RWPE2 (cell line): Measurements from ENCODE around the gene USP48.

Source experiments
- ATAC-seq: fragments of 200-7000 bp; cut with Tn5 transposase; 3 replicates; pipeline ENCODE4 v1.9.1; 2021; ENCODE audit warnings: low read depth
- DNase-seq: peaks from one replicate; pipeline ENCODE4 v3.0.0-alpha.2; 2020; ENCODE audit warnings: low spot score
- H3K27ac ChIP-seq: fragments of 450-650 bp; 2 replicates; pipeline ENCODE4 v1.5.1; 2017; ENCODE audit warnings: mild to moderate bottlenecking; ENCODE audit not compliant: poor library complexity, severe bottlenecking
- H3K27me3 ChIP-seq: fragments of 250-450 bp; sonication (Bioruptor Pico); 2 replicates; pipeline ENCODE4 v1.5.1; 2021; ENCODE audit warnings: mild to moderate bottlenecking, moderate library complexity; ENCODE audit not compliant: insufficient read depth, poor library complexity, severe bottlenecking
- H3K36me3 ChIP-seq: fragments of 250-450 bp; sonication (Bioruptor Pico); 2 replicates; pipeline ENCODE4 v1.5.1; 2020; ENCODE audit warnings: low read depth, mild to moderate bottlenecking, moderate library complexity
- H3K4me1 ChIP-seq: fragments of 250-450 bp; sonication (Bioruptor Pico); 2 replicates; pipeline ENCODE4 v1.5.1; 2021; ENCODE audit warnings: mild to moderate bottlenecking, moderate library complexity; ENCODE audit not compliant: insufficient read depth, poor library complexity, severe bottlenecking
- H3K4me3 ChIP-seq: fragments of 250-450 bp; sonication (Bioruptor Pico); 2 replicates; pipeline ENCODE4 v1.5.1; 2021; ENCODE audit warnings: mild to moderate bottlenecking, moderate library complexity; ENCODE audit not compliant: severe bottlenecking
- H3K9me3 ChIP-seq: fragments of 250-450 bp; sonication (Bioruptor Pico); 2 replicates; pipeline ENCODE4 v1.5.1; 2021; ENCODE audit warnings: mild to moderate bottlenecking, moderate library complexity; ENCODE audit not compliant: severe bottlenecking
- CTCF ChIP-seq: fragments of 450-650 bp; IDR thresholded peaks from one replicate; pipeline ENCODE4 v1.5.1; 2017; ENCODE audit warnings: mild to moderate bottlenecking, moderate library complexity; ENCODE audit not compliant: poor library complexity, severe bottlenecking

Gene USP48

GRCh38 chr1:21655748-21656147, 127.2 kb downstream of the USP48 start:
- H3K9me3 ChIP-seq: no peaks in the 10 kb centered on the region
- peaks cover 3% of the 10 kb centered on the region for H3K27me3 ChIP-seq
- H3K4me1 ChIP-seq: no peaks in the 10 kb centered on the region
- ATAC-seq (peak; percentile 60), DNase-seq (no peak)
- H3K27ac ChIP-seq: no peak overlapping the region
- TF ChIP-seq CTCF: peak; percentile 11
- H3K4me3 ChIP-seq: no peak overlapping the region
- no peaks in the 10 kb centered on the region for H3K36me3 ChIP-seq

- H3K4me3 ChIP-seq: no peak overlapping the region
- peaks cover 3% of the 10 kb centered on the region for H3K27me3 ChIP-seq
- DNase-seq (no peak), ATAC-seq (no peak)
- no peaks in the 10 kb centered on the region for H3K9me3 ChIP-seq
- no peaks in the 10 kb centered on the region for H3K36me3 ChIP-seq
- H3K4me1 ChIP-seq: no peaks in the 10 kb centered on the region
- TF ChIP-seq CTCF: no peak
- no peak overlapping the region for H3K27ac ChIP-seq
These were observed 127.7 kb downstream of the USP48 start for GRCh38 chr1:21655259-21655658.

- Histone ChIP-seq H3K27me3 (no peaks in the 10 kb centered on the region), H3K4me3 (no peak overlapping the region)
These were observed 128.7 kb downstream of the USP48 start for GRCh38 chr1:21654209-21654608.

DNA sequence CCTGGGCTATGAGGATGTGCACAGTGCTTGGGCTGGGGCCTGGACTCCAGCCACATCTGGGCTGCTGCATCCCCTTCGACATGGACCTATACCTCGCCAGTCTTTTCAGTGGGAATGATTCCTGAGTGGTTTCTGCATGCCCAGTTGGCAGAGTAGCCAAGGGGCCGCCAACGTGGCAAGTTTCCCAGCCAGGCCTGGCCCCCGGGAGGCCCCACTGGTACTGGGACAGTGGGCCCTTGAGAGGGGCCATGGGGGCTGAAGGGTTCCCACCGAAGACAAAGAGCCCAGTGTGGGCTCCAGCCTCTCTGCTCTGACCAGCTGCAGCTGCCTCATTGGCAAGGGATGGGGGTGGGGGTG, 129.2 kb downstream of the USP48 start:
- Histone ChIP-seq H3K36me3 (no peaks in the 10 kb centered on the region), H3K4me1 (no peaks in the 10 kb centered on the region), H3K9me3 (no peaks in the 10 kb centered on the region), H3K27ac (no peak overlapping the region), H3K27me3 (no peaks in the 10 kb centered on the region), H3K4me3 (no peak overlapping the region)
- no peak for TF ChIP-seq CTCF
- no peak for ATAC-seq
- no peak for DNase-seq

More at GRCh38 chr1:21654209-21654608, 128.7 kb downstream of the USP48 start:
- no peaks in the 10 kb centered on the region for H3K36me3 ChIP-seq
- H3K27ac ChIP-seq: no peak overlapping the region
- no peaks in the 10 kb centered on the region for H3K9me3 ChIP-seq
- ATAC-seq (no peak), DNase-seq (no peak)
- H3K4me1 ChIP-seq: no peaks in the 10 kb centered on the region
- no peak for TF ChIP-seq CTCF

DNA sequence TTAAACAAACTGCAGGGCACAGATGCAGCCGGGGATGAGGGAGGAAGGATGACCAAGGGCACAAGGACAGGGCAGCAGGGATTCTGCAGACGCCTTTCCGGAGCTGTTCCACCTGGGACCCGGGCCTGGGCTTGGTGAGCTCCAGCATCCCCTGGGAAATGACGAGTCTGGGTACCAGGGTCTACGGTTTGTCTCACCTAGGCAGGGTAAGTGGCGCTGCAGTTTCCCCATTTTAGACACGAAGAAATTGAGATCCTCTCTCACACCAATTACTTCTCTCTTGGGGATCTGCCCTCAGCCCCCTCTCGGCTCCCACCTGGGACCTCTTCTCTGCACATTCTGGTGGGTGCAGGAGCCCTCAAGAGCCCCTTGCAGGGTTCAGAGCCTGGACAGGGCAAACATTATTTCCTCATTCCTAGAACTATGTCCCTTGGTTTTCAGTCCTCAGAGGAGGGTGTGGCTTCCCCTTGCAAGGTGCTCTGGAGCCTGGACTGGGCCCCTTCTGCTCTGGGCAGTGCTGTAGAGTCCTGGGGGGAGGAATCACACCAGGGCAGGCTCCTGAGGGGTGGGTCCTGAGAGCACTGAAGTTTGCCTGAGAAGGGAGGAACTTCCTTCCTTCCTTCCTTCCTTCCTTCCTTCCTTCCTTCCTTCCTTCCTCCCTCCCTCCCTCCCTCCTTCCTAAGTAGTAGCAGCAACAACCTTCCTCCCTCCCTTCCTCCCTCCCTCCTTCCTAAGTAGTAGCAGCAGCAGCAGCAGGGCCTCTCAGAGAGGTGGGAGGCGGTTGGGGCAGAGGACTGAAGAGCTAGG, 129.8 kb downstream of the USP48 start:
- Histone ChIP-seq H3K4me3 (no peak overlapping the region), H3K9me3 (no peaks in the 10 kb centered on the region), H3K27ac (no peak overlapping the region), H3K27me3 (no peaks in the 10 kb centered on the region), H3K4me1 (no peaks in the 10 kb centered on the region), H3K36me3 (no peaks in the 10 kb centered on the region)
- ATAC-seq: no peak
- no peak for DNase-seq
- TF ChIP-seq CTCF: no peak
